HG03575 (cell line): Measurements from ENCODE around the gene DNMT3A.
"Not testable (repeated sequence)": the region's sequence is repeated elsewhere in the genome, so short reads cannot be mapped to it uniquely, and the experiment has no call there.

Experiments used
- ATAC-seq: cut with Tn5 transposase; IDR thresholded peaks from one replicate; pipeline ENCODE4 v1.9.1; 2021; ENCODE audit not compliant: unreplicated experiment, insufficient number of reproducible peaks, low FRiP score; ENCODE audit errors: extremely low read depth

The DNMT3A gene

GRCh38 chr2:25273985-25274535 is 67.7 kb downstream of the DNMT3A start:
- no peak for ATAC-seq

- not testable (repeated sequence) for ATAC-seq
These were observed 69.0 kb downstream of the DNMT3A start for GRCh38 chr2:25272705-25273104.

- ATAC-seq: no peak
These were observed 71.7 kb downstream of the DNMT3A start for GRCh38 chr2:25270061-25270460.

DNA sequence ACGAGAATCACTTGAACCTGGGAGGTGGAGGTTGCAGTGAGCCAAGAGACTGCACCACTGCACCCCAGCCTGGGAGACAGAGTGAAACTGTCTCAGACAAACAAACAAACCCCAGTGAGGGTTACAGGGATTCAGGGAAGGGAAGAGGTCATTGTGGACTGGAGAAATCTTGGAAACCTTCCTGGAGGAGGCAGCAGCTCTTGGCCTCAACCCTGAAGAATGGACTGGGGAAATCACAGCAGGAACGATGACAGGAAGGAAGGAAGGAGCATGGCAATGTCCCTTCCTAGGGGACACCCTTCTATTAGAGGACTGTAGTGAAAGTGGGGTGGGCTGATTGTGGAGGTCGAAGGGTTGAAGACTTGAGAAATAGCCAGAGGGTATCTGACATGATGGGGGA is 72.5 kb downstream of the DNMT3A start:
- no peak for ATAC-seq

DNA sequence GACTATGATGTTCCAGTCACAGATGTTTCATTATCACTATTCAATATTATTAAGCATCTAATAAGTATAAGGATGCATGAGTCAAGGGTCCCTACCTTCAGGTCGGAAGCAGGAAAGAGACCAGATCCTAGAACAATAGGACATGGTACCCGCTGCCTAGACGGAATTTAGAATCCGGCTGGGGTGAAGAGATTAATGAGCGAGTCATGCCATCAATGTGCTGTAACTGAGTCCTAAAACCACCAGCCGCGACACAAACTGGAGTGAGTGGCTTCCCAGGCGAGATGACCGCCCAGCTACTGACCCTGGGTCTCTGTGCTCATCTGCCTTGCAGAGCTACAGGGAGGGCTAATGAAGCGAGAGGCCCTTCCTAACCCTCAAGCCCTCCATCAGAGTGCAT is 73.6 kb downstream of the DNMT3A start:
- no peak for ATAC-seq

GRCh38 chr2:25266399-25266798 is 75.3 kb downstream of the DNMT3A start:
- ATAC-seq: no peak

GRCh38 chr2:25265802-25266201 is 75.9 kb downstream of the DNMT3A start:
- no peak for ATAC-seq

DNA sequence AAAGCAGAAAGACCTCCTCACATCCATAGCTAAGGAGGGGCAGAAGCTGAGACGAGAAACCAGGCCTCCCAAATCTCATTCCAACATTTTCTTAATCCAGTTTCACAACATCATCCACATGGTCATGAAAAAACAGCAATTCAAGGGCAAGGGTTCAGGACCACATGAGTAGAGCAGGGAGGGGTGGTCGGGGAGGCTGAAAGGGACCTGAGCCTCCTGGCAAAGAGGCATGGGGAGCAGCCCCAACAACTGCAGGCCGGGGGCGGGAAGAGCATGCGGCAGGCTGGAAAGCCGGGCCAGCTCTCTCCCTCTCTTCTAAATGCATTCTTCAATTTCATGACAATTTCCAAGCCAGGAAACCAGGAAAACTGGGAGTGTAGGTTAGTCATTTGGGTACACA is 76.7 kb downstream of the DNMT3A start:
- no peak for ATAC-seq

- ATAC-seq: no peak
These were observed 79.4 kb downstream of the DNMT3A start for GRCh38 chr2:25262288-25262687.

- no peak for ATAC-seq
These were observed 82.0 kb downstream of the DNMT3A start for GRCh38 chr2:25259737-25260124.

- ATAC-seq: no peak
These were observed 82.6 kb downstream of the DNMT3A start for GRCh38 chr2:25258847-25259736.

GRCh38 chr2:25257931-25258846 is 83.5 kb downstream of the DNMT3A start:
- no peak for ATAC-seq

DNA sequence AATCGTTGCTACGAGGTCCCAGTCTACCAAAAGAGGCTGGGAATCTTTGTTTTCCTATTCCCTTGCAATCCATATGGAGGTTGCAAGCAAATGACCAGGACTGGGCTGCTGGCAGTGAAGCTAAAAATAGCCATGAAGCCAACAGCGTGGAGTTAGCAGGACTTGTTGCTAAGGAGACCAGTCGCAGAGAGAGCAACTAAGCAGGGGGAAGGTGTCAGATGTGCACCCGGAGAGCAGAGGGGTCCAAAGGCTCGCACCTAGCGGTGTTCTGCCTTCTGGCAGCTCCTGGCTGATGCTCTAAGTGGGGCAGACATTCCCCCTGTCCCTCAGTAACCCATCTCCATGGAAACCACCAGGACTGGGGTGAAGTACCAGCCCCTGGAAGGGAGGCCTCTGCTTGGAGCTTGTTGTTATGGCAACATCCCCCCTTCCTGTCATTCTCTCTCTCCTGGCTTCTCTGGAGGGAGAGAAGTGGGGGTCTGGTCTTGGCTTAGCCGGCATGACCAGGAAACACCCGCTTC is 84.6 kb downstream of the DNMT3A start:
- ATAC-seq: no peak

GRCh38 chr2:25256488-25256875 is 85.2 kb downstream of the DNMT3A start:
- ATAC-seq: no peak

GRCh38 chr2:25255745-25256487 is 85.8 kb downstream of the DNMT3A start:
- ATAC-seq: no peak

GRCh38 chr2:25254961-25255360 is 86.8 kb downstream of the DNMT3A start:
- ATAC-seq: no peak

DNA sequence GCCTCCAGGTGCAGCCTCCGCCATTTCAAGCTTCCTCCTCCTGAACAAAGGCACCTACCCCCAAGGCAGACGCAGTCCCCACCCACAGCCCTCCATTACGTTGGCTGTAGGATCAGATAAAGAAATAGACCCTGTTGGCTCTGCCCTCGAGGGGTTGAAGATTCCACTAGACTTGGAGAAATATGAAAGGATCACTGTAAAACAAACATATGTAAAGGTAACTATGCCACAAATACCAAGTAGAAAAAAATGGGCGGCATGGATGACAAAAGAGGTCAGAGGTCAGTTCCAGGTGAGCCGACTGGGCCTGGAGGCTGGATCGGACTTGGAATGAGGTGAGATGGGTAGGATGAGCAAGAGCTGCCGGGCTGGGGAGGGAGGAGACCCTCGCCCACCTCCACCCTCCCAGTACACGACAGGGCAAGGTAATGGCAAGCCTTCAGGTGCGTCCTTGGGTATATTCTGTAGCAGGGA is 88.5 kb downstream of the DNMT3A start:
- no peak for ATAC-seq

- no peak for ATAC-seq
These were observed 89.2 kb downstream of the DNMT3A start for GRCh38 chr2:25252291-25253152.
